ENCODE data around the gene RANBP1. TPM values are rescaled to one million over a fixed set of nuclear protein-coding genes. Genes with fewer than 3 reads are reported as not detected.

Gene RANBP1
- total RNA-seq, 4 donors from 2014 or later: 79.4 to 147 (median 120) TPM

DNA sequence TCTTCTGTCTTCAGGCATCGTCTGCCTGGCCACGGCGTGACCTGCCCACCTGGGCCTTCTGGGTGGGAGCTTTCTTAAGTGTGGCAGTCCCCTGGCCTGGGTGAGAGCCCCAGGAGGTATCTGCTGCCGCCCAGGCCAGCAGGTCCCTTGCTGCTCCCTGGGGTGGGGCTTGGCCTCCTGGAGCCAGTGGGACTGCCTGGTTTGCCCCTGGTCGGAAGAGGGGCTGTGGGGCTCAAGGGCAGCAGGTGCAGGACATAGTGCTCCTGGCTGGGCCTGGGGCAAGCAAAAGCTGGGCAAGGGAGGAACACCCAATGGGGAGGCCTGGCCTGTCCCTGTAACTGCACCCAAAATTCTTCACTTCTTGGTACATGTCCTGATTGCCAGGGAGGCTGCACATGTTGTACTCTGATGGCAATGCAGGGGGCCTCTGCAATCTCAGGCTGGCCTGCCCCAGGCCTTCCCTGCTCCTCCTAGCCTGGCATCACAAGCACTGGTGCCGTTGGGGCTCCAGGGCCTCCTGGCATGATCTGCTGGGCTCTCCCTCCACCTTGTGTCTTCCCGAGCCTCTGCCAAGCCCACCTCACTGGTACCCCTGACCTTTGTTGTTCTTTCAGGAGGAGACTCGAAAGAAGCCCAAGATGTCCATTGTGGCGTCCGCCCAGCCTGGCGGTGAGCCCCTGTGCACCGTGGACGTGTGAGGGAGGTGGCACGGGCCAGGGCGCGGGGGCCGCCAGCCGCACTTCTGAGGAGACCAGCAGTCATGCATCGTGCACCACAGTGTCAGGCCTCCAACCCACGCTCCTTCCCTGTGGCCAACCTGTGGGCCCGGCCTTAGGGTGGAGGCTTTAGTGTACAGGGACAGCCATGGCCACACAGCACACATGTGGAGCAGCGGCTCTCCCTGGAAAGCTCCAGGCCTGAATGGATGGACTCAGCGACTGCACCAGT is 6.2 kb upstream of the RANBP1 start:
- Histone ChIP-seq H3K36me3 (peaks cover 0 to 64% of the 10 kb centered on the region in 2 donors), H3K27ac (no peak overlapping the region), H3K27me3 (no peaks in the 10 kb centered on the region), H3K4me1 (peaks cover 14 to 40% of the 10 kb centered on the region in 2 donors), H3K9me3 (no peaks in the 10 kb centered on the region), H3K4me3 (no peak overlapping the region)
- ATAC-seq: no peak
- in situ Hi-C loops (cut with MboI; ENCODE audit: low sequenced_read_pairs in 4 of 4): no loop called here
- DNase-seq: no peak
- TF ChIP-seq CTCF (IDR thresholded peaks at IDR 0.05 in 4 of 5, conservative IDR thresholded peaks at IDR 0.05 in 1 of 5) (no peak), POLR2A (IDR thresholded peaks at IDR 0.05) (no peak)
- intact Hi-C loops (cut with DNase I; ENCODE audit: low total_unique reads): no loop called here

DNA sequence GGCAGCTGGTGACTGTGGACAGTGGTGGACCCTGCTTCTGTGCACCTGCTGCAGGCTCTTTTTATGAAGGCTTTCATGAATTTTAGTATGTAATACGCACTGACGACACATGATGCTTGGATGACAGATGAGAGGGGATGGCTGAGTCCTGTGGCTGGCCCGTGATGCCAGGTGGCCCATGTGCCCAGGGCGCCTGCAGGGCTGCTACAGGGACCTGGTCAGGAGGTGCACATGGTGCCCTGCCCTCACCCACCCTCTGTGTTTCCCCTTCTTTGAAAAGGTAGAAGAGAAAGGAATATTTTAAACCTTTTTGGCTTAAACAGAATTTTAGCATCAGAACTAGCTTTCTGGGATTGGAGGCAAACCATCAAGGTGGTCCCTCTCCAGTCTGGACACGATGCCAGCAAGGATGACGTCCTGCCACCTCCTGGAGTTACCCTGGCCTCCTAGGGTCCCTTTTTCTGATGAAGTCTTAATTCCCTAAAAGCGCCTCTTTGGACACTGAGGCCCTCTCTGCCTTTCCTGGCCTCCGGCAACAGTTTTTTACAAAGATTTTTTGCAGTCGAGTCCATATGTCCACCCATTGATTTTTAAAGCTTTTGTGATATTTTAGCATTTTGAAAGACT is 5.4 kb upstream of the RANBP1 start:
- H3K27me3 ChIP-seq: no peaks in the 10 kb centered on the region
- H3K4me1 ChIP-seq: peaks cover 17 to 38% of the 10 kb centered on the region in 2 donors
- H3K9me3 ChIP-seq: no peaks in the 10 kb centered on the region
- H3K27ac ChIP-seq: peak overlapping the region in 3 of 4 donors; percentile 34 to 69 (median 59)
- H3K4me3 ChIP-seq: no peak overlapping the region
- ATAC-seq (no peak), DNase-seq (no peak)
- TF ChIP-seq CTCF (IDR thresholded peaks at IDR 0.05 in 4 of 5, conservative IDR thresholded peaks at IDR 0.05 in 1 of 5) (no peak), POLR2A (IDR thresholded peaks at IDR 0.05) (no peak)
- intact Hi-C loops (cut with DNase I; ENCODE audit: low total_unique reads): no loop called here
- peaks cover 0 to 70% of the 10 kb centered on the region in 2 donors for H3K36me3 ChIP-seq
- in situ Hi-C loops (cut with MboI; ENCODE audit: low sequenced_read_pairs in 4 of 4): no loop called here

DNA sequence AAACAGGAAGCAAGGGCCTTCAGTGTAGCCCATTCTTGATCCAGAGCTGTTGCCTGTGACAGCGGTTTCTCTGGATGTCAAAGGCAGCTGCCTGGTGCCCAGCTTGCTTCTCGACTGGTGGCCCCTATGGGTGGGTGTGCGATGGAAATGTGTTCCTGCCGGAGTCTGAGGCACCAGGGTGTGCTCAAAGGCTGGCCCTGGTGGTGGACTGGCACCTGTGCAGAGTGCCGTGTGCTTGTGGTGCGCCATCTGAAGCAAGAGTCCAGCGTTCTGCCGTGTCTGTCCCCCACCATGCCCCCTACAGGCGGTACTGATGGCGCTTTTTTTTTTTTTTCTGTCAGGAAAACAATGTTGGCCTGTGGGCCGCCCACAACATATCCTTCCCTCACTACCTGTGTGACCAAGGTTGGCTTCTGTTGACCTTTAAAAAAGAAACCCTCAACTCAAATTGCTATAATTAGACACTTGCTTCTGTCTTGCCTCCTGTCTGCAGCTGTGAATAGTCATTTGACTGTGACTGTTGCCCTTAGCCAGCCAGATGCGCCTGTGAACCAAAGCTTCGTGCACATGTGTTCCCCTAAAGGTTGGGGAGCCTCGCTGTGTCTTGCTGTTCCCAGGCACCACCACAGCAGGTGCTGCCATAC is 4.7 kb upstream of the RANBP1 start:
- H3K36me3 ChIP-seq: peaks cover 0 to 66% of the 10 kb centered on the region in 2 donors
- TF ChIP-seq CTCF (IDR thresholded peaks at IDR 0.05 in 4 of 5, conservative IDR thresholded peaks at IDR 0.05 in 1 of 5) (peak in 4 of 5 experiments; percentile 6 to 29 (median 17)), POLR2A (IDR thresholded peaks at IDR 0.05) (no peak)
- ATAC-seq: peak in 1 of 2 donors; percentile 40
- DNase-seq: no peak
- peaks cover 20 to 38% of the 10 kb centered on the region in 2 donors for H3K4me1 ChIP-seq
- intact Hi-C loops (cut with DNase I; ENCODE audit: low total_unique reads): no loop called here
- H3K9me3 ChIP-seq: no peaks in the 10 kb centered on the region
- no peak overlapping the region for H3K4me3 ChIP-seq
- H3K27ac ChIP-seq: peak overlapping the region; percentile 33 to 69 (median 46)
- no peaks in the 10 kb centered on the region for H3K27me3 ChIP-seq
- in situ Hi-C loops (cut with MboI; ENCODE audit: low sequenced_read_pairs in 4 of 4): no loop called here

GRCh38 chr22:20111689-20112622 is 3.9 kb upstream of the RANBP1 start:
- no peak for DNase-seq
- intact Hi-C loops (cut with DNase I; ENCODE audit: low total_unique reads): no loop called here

More at GRCh38 chr22:20111689-20112622, 3.9 kb upstream of the RANBP1 start:
- in situ Hi-C loops (cut with MboI; ENCODE audit: low sequenced_read_pairs in 4 of 4): no loop called here
- Histone ChIP-seq H3K36me3 (peaks cover 0 to 58% of the 10 kb centered on the region in 2 donors), H3K27ac (peak overlapping the region; percentile 34 to 69 (median 50)), H3K4me3 (no peak overlapping the region), H3K4me1 (peaks cover 17 to 36% of the 10 kb centered on the region in 2 donors), H3K9me3 (no peaks in the 10 kb centered on the region), H3K27me3 (no peaks in the 10 kb centered on the region)
- TF ChIP-seq CTCF (IDR thresholded peaks at IDR 0.05 in 4 of 5, conservative IDR thresholded peaks at IDR 0.05 in 1 of 5) (no peak), POLR2A (IDR thresholded peaks at IDR 0.05) (no peak)
- ATAC-seq: no peak

Measured in gastrocnemius medialis (tissue), 4 donors.